Skeletal muscle satellite cell (primary cell): ENCODE results near the gene FOXE3.
"Not testable (repeated sequence)": the region's sequence is repeated elsewhere in the genome, so short reads cannot be mapped to it uniquely, and the experiment has no call there.

Experiments used
- H3K27me3 ChIP-seq: 2 replicates; pipeline ENCODE4 v1.7.0; 2013; ENCODE audit warnings: low read length; ENCODE audit not compliant: control insufficient read depth, insufficient read depth
- H3K36me3 ChIP-seq: 2 replicates; pipeline ENCODE4 v1.7.0; 2013; ENCODE audit warnings: mild to moderate bottlenecking, control low read depth, low read length; ENCODE audit not compliant: insufficient read depth
- H3K4me1 ChIP-seq: 2 replicates; pipeline ENCODE4 v1.7.0; 2013; ENCODE audit warnings: low read length; ENCODE audit not compliant: control insufficient read depth, insufficient read depth
- H3K4me2 ChIP-seq: 2 replicates; pipeline ENCODE4 v1.7.0; 2013; ENCODE audit warnings: mild to moderate bottlenecking, low read length
- H3K4me3 ChIP-seq: 2 replicates; pipeline ENCODE4 v1.7.0; 2013; ENCODE audit warnings: low read length
- H3K9ac ChIP-seq: 2 replicates; pipeline ENCODE4 v1.7.0; 2013; ENCODE audit warnings: mild to moderate bottlenecking, low read depth, low read length, moderate library complexity
- H3K9me3 ChIP-seq: replicated peaks from 2 replicates; pipeline ENCODE4 v1.7.0; 2013; ENCODE audit warnings: mild to moderate bottlenecking, control low read depth, low read length

FOXE3 gene

DNA sequence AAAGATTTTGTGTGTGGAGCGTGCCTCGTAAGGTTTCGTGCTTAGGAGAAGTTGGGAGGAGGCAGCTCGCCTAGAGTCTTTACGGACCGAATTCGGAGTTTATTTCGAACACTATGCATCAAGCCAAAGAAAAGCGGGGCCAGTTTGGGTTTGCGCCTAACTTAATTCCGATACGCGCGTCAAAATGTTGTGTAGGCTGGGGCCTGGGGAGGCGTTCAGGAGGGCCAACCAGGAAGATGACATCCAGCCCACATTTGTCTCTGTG lies 28.1 kb downstream of the FOXE3 start:
- H3K4me2 ChIP-seq, result peak overlapping the region; percentile 82
- H3K36me3 ChIP-seq, result no peaks in the 10 kb centered on the region
- H3K27me3 ChIP-seq, result peaks cover 97% of the 10 kb centered on the region
- H3K4me3 ChIP-seq, result peak overlapping the region; percentile 65
- H3K9ac ChIP-seq, result no peak overlapping the region
- peaks cover 9% of the 10 kb centered on the region for H3K4me1 ChIP-seq
- H3K9me3 ChIP-seq, result peaks cover 3% of the 10 kb centered on the region

DNA sequence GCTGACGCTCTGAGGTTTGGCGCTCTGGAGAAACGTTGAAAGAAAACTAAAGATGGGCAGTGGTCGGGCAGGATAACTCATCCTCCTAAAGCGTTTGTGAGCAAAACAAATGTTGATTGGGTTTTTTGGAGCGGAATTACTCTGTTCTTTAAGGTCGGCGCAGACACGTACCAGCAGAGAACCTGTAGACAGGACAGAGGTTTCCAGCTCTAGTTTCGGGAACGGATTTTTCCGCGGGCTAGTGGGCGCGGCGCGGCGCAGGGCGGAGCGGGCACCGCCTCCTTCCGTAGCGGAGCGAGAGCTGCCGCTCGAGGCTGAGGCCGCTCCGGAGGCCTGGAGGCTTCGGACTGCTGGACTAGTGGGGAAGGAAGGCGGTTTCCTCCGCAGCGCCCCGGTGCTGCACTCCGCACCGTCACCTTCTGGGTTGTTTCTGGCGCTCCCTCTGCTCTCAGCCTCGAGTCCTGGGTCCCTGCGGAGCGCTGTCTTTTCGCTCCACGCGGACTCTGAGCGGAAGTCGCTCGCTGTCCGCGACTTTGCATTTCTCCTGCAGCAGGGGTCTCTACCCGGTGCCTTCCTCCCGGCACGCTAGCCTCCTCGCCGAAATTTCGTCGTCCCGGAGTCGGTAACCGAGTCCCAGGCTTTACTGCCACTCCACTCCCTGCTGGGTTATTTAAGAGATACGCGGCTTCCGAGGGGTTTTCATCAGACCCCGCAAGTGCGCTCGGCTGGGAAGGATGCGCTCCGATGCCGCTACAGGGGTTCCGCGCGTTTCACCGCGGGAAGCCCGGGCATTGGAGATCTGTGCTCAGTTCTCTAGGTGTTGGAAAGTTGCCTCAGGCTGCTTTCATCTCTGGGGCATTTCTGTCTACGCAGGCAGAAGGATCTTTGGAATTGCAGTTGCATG lies 28.7 kb downstream of the FOXE3 start:
- H3K9ac ChIP-seq, result no peak overlapping the region
- H3K4me1 ChIP-seq, result peaks cover 9% of the 10 kb centered on the region
- peak overlapping the region; percentile 65 for H3K4me3 ChIP-seq
- H3K9me3 ChIP-seq, result peaks cover 3% of the 10 kb centered on the region
- peaks cover 97% of the 10 kb centered on the region for H3K27me3 ChIP-seq
- peak overlapping the region; percentile 82 for H3K4me2 ChIP-seq
- no peaks in the 10 kb centered on the region for H3K36me3 ChIP-seq

DNA sequence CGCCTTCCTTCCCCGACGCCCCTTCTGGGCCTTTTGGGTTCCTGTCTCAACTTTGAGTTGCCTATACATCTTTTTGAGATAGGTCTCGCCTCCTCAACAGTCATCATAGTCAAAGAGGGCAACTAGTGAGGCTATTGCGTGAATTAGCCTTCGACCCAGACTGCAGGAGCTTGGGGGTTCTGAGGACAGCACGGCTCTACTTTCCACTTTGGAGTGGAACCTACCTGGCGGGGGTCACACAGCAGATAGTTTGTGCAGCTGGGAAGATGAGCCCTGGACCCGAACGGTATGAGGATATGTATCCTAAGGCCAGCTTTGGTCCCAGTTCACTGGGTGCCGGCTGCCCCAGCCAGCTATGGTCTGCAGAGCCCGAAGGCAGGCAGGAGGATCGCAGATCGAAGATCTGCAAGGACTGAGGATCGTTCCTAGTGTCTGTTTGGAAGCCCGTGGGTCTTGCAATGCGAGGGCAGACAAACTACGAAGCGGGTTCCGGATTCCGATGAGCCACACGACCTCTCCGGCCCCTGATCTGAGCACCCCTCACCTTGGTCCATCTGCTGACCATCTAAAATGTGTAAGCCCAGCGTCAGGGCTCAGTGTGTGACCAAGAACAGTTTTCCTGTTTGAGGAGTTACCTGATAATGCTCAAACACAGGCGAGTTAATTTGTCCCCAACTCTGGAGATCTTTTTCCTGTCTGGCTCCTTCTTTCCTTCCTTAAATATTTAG lies 29.9 kb downstream of the FOXE3 start:
- Histone ChIP-seq H3K9ac (no peak overlapping the region), H3K4me1 (peaks cover 9% of the 10 kb centered on the region), H3K4me3 (no peak overlapping the region), H3K27me3 (peaks cover 97% of the 10 kb centered on the region), H3K4me2 (no peak overlapping the region), H3K36me3 (no peaks in the 10 kb centered on the region), H3K9me3 (peaks cover 3% of the 10 kb centered on the region)

DNA sequence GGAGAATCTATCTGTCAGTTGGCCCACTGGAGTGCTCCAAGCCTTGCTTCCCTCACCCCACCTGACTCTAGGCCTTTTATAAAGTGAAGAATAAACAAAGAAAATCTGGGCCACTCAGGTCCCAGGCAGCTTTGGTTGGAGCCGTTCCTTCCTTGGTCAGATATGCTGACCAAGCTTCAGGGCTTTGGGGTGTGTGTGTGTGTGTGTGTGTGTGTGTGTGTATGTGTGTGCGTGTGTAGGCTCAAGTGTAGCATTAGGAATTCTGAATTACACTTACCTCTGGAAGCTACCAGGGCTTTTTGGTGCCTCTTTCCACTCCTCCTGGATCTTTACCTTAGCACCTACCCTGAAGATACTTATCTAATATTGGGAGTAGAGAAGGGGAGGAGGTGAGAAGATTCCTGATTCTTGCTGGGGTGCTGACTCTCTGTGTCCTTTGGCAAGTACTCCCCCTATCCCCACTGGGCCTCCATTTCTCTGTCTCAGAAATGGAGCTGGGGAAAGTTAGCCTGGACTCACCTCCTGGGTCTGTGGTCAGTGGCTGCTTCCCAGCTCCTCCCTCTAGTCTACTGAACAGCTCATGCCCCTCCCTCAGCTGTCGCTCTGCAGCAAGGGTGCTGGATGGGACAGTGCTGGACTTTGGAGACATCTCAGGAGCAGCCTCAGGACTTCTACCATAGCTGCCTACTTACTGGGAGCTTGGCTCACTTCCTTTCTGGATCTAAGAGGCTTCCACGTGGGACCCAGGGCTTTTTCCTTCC lies 32.6 kb downstream of the FOXE3 start:
- Histone ChIP-seq H3K4me2 (no peak overlapping the region), H3K27me3 (peaks cover 88% of the 10 kb centered on the region), H3K4me3 (no peak overlapping the region), H3K9me3 (peaks cover 3% of the 10 kb centered on the region), H3K36me3 (no peaks in the 10 kb centered on the region), H3K9ac (no peak overlapping the region), H3K4me1 (peaks cover 9% of the 10 kb centered on the region)

- Histone ChIP-seq H3K4me3 (no peak overlapping the region), H3K27me3 (peaks cover 74% of the 10 kb centered on the region), H3K9ac (no peak overlapping the region), H3K4me2 (no peak overlapping the region), H3K36me3 (no peaks in the 10 kb centered on the region), H3K4me1 (peaks cover under 1% of the 10 kb centered on the region), H3K9me3 (peaks cover 3% of the 10 kb centered on the region)
Observed at GRCh38 chr1:47449822-47450552, 33.9 kb downstream of the FOXE3 start.

DNA sequence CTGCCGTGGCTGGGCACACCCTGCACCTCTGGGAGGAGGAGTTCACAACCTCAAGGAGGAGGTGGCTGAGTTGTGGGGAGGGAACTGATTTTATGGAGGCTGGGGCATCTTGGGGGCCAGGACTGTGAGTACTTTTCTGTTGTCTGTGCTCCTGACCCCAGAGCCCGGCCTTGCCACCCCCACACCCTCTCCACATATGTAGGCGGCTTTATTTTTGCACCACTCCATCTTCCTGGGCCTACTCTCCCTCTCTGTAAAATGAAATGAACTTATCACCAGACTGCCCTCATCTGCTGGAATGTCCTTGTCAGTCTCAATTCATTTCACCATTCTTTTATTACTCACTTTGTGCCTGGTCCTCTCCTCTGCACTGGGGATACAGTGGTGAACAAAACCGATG lies 34.5 kb downstream of the FOXE3 start:
- no peak overlapping the region for H3K4me2 ChIP-seq
- no peaks in the 10 kb centered on the region for H3K9me3 ChIP-seq
- H3K4me1 ChIP-seq, result no peaks in the 10 kb centered on the region
- no peak overlapping the region for H3K4me3 ChIP-seq
- no peaks in the 10 kb centered on the region for H3K36me3 ChIP-seq
- H3K9ac ChIP-seq, result no peak overlapping the region
- H3K27me3 ChIP-seq, result peaks cover 68% of the 10 kb centered on the region

GRCh38 chr1:47452426-47452825 lies 36.3 kb downstream of the FOXE3 start:
- Histone ChIP-seq H3K9ac (no peak overlapping the region), H3K4me3 (no peak overlapping the region), H3K4me1 (no peaks in the 10 kb centered on the region), H3K36me3 (no peaks in the 10 kb centered on the region), H3K27me3 (peaks cover 50% of the 10 kb centered on the region), H3K9me3 (no peaks in the 10 kb centered on the region), H3K4me2 (no peak overlapping the region)

DNA sequence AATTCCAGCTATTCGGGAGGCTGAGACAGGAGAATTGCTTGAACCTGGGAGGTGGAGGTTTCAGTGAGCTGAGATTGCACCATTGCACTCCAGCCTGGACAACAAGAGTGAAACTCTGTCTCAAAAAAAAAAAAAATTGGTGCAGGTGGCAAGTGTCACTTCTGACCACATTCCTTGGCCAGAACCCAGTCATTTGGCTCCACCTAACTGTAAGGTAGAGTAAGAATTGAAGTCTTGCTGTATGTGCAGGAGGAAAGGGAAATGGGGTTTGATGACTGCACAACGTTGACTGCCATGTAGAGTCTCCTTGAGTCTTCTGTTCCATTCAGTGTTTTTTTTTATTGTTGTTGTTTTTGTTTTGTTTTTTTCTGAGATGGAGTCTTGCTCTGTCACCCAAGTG lies 37.8 kb downstream of the FOXE3 start:
- not testable (repeated sequence) for H3K9me3 ChIP-seq, H3K4me3 ChIP-seq, H3K4me2 ChIP-seq, H3K36me3 ChIP-seq, H3K4me1 ChIP-seq, H3K9ac ChIP-seq
- peaks cover 41% of the 10 kb centered on the region for H3K27me3 ChIP-seq

- Histone ChIP-seq H3K4me3 (no peak overlapping the region), H3K4me2 (no peak overlapping the region), H3K27me3 (peaks cover 39% of the 10 kb centered on the region), H3K4me1 (no peaks in the 10 kb centered on the region), H3K9me3 (no peaks in the 10 kb centered on the region), H3K9ac (no peak overlapping the region), H3K36me3 (no peaks in the 10 kb centered on the region)
Observed at GRCh38 chr1:47456250-47456649, 40.2 kb downstream of the FOXE3 start.

- H3K27me3 ChIP-seq, result peaks cover 34% of the 10 kb centered on the region
- not testable (repeated sequence) for H3K4me2 ChIP-seq, H3K9ac ChIP-seq, H3K9me3 ChIP-seq, H3K4me3 ChIP-seq, H3K36me3 ChIP-seq, H3K4me1 ChIP-seq
Observed at GRCh38 chr1:47457547-47457946, 41.5 kb downstream of the FOXE3 start.

DNA sequence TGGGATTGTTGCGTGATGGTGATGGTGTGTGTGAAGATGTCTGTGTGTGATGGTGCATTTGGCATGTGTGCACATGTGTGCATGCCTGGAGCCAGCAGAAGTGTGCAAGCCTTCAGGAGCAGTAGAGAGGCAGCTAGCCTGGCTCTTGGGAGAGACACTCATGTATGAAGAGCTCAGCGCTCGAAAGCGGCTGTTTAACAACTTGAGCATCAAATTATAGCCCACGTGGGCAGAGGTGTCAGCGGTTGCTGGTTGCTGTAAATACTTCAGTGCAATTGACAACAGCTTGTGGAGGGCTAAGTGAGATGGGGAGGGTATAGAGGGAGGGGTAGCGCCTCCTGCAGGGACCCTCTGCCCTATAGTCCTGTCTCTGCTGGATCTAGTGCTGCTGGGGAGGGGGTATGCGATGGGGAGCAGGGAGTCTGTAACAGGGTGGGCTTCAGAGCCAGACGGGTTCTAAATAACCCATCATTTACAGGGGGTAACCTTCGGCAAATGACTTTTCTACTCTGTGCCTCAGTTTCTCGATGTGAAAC lies 43.2 kb downstream of the FOXE3 start:
- no peak overlapping the region for H3K9ac ChIP-seq
- no peak overlapping the region for H3K4me2 ChIP-seq
- no peaks in the 10 kb centered on the region for H3K4me1 ChIP-seq
- H3K27me3 ChIP-seq, result peaks cover 40% of the 10 kb centered on the region
- no peak overlapping the region for H3K4me3 ChIP-seq
- no peaks in the 10 kb centered on the region for H3K9me3 ChIP-seq
- no peaks in the 10 kb centered on the region for H3K36me3 ChIP-seq
